HG02981 (cell line): ENCODE data around the gene DUSP7.
"Not testable (repeated sequence)": the region's sequence is repeated elsewhere in the genome, so short reads cannot be mapped to it uniquely, and the experiment has no call there.

ENCODE experiments used
- ATAC-seq: cut with Tn5 transposase; IDR thresholded peaks from one replicate; pipeline ENCODE4 v1.9.1; 2021; ENCODE audit warnings: mild to moderate bottlenecking, moderate library complexity; ENCODE audit not compliant: unreplicated experiment

DUSP7 gene

DNA sequence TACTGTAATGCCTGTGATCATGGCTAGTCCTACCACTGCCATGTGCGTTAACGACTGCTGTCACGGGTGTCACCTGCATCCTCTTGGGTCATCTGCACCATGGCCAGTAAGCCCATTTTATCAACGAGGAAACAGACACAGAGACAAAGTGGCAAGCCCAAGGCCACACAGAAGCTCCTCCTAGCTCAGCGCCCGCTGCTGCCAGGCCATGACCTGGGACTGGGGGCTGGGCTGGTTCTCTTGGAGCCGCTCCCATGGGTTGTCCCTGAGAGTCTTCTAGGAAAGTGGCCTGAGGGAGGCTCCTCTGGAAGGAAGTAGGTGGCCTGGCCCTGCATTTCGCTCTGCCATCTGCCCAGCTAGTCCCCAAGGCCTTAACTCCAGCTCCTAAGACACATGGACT, 4.9 kb downstream of the DUSP7 start:
- ATAC-seq, result no peak

DNA sequence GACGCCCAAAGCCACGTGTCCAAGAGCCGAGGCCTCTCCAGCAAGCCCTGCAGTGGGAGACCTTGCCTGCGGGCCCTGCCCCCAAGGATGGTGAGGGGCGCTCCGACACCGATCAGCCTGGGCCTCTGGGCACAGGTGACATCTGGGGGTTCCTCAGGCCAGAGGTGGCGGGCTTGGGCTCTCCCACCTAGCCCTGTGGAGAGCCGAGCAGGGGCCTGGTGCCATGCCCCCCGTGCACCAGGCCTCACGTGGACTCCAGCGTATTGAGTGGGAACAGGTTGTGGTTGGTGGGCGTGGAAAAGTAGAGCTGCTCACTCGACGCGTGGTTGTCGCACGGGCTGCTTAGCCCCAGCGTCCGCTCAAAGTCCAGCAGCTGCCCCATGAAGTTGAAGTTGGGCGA, 5.8 kb downstream of the DUSP7 start:
- no peak for ATAC-seq

DNA sequence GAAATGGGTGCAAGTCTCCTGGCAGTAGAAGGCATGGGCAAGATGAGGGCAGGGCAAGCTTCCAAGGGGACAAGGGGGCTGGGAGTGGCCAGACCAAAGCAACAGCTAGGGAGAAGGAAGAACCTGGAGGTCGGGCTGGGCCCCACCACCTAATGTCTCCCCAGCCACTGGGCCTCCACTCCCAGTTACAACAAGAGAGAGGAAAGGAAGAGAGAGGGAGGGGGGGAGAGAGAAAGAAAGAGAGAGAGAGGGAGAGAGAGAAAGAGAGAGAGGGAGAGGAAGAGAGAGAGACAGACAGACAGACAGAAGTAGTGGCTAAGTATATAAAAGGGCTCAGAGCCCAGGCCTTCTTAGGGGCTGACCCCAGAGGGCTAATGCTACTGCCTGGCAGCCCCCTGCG, 6.9 kb downstream of the DUSP7 start:
- no peak for ATAC-seq

DNA sequence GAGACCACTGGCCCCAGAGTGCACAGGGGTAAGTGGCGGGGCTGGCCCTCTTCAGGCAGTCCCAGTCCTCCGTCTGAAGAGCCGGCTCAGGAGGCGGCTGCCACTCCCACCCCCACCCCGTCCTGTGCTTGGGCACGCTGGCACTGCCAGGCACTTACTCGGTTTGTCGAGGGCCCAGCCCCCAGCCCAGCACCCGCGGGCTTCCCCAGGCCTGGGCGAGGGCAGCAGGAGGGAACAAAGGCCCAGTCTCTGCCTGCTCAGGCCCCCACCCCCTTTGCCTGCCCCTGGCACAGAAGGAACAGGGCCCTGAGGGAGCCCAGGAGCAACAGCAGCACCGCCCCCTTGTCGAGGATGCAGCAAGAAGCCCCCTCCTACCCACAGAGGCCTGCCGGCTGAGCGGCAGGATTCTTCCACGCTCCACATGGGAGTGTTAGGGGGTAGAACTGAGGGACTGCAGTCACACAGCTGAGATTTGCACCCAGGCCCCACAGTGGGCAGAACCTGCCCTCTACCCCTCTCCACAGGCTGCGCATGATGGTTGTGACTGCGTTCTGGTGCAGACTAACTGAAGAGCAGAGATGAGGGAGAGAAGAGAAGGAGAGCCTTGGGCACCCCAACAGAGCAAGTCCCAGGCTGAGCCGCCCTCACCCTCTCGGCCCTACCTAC, 8.9 kb downstream of the DUSP7 start:
- no peak for ATAC-seq

DNA sequence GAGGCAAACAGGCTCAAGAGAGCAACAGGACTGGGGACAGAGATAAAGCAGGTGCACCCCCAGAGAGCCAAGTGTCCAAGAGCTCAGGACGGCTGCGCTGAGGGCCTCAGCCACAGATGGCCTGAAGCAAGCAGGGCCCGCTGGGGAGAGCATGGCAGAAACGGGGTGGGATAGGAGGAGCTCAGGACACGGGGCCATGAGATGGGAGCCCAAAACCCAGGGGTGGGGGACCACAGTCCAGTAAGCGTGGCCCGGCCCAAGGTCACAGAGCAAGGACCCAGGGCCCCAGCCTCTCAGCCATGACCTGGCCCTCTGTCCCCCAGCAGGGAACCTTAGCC, 9.5 kb downstream of the DUSP7 start:
- ATAC-seq, result no peak

DNA sequence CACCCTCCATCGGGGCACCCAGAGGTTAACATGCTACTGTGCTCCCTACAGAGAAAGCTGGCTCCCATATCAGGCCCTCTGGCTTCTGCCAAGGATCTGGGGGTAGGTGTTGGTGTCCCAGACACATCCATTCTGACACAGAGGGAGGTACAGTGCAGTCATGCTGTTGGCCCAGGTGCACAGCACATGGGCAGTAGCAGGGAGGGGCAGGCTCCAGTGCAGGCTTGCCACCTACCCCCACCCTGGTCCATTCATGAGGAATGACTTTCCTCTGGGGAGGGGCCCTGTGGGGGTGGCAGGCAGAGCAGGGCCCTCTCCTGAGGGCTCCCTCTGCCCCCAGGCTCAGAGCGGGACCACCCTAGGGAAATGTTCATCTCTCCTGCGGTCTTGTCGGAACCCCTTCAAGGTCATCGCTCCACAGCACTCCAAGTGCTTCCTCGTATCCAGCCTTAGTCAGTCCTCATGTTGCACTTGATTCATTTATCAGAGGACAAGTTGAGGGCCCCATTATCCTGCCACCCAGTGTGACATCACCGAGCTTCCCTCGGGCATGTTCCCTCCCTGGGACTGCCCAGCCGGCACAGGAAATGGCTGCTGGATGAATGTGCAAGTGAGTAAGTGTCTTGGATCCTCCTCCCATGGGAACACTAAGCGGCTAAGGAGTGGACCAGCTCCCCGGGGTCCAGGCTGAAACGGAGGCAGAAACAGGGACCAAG, 10.0 kb downstream of the DUSP7 start:
- ATAC-seq, result no peak

DNA sequence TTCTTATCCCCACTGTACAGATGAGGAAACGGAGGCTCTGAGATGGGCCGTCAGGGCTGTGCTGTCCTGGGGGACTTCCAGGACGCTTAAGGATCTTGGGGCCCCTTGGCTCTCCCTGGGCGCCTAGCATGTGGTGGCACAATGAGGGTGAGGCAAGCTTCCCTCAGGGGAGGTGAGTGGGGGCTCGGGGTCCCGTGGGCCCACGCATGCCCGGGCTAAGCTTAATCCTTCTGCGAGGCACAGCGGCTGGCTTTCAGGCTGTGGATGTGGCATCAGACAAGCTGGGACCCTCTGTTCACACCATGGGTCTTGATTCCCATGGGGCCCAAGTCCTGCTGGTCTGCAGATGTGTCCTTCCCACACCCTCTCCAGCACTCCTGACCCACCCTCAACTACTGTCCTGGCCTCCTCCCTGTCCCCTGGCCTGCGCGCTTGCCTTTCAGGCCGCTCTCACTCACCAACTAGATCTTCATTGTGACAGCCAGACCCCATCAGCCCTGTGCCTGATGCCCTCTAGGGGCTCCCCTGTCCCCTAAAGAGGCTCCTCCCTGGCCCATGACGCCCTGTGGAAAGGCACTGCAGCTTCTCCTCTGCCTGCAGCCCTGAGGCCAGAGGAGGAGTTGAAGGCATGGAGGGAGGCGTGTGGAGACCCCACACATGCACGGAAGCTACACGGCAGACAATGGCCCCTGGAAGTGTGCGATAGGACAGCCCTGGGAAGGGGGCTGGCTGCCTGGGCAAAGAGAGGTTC, 11.3 kb downstream of the DUSP7 start:
- no peak for ATAC-seq

DNA sequence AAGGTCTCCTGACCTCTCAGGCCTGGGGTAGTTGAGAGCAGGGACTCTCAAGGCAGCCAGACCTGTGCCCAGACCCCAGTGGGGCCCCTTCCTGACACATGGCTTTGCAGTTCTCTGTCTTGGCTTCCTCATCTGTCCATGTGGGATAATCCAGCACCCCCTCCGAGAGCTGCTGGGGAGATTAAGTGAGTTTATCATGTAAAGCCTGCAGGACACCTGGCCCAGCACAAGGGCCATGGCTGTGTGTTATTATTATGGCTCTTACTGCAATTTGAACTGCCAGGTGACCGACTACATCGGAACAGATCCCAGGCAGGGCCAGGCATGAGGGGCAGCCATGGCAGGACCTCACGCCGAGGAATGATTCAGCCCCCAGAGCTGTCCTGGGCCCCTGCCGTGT, 12.6 kb downstream of the DUSP7 start:
- ATAC-seq, result no peak

DNA sequence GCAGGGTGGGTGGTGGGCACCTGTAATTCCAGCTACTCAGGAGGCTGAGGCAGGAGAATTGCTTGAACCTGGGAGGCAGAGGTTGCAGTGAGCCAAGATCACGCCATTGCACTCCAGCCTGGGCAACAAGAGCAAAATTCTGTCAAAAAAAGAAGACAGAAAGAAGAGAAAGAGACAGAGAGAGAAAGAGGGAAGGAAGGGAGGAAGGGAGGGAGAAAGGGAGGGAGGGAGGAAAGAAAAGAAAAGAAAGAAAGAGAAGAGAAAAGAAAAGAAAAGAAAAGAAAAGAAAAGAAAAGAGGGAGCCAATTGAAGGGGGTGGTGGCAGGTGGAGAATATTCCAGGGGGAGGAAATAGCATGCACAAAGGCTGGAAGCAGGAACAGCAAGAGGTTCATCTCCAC, 13.3 kb downstream of the DUSP7 start:
- not testable (repeated sequence) for ATAC-seq

DNA sequence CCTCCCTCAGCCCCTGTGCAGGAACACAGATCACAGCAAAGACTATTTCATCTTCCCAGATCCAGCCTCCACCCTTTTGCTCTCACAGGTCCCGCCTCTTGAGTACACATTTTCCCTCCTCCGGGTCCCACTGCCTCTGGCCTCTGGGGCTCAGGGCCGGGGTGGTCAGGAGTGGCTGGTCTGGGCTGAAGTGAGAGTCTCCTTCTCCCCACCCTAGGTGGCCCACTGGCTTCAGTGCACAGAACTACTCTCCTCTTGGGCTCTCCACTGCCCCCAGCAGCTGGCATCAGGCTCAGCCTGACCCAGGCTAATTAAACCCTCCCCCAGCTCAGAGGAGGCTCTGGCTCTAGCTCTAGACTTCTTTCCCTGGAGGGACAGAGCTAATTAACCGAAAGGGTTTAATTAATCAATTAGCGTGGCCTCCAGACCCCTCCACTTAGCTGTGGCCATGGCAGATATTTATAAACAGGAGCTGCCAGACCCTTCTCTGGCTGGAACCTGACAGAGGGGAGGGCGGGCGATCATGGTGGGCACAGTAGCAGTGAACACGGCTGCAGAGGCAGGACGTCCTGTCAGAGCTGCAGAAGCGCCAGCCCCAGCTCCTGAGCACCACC, 15.1 kb downstream of the DUSP7 start:
- ATAC-seq, result no peak

DNA sequence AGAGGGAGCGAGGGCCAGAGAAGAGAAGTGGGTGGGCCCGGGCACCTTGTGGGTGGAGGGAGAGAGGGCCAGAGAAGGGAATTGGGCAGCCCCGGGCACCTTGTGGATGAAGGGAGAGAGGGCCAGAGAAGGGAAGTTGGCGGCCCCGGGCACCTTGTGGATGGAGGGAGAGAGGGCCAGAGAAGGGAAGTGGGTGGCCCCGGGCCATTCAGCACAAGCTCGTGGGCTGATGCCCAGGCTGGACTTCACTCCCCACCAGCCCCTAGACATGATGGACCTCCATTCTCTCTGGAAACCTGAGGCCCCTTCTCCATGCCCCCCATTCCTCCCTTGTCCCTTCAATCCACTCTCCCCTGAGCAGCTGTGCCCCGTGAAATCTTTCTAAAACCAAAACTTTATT, 15.8 kb downstream of the DUSP7 start:
- no peak for ATAC-seq

DNA sequence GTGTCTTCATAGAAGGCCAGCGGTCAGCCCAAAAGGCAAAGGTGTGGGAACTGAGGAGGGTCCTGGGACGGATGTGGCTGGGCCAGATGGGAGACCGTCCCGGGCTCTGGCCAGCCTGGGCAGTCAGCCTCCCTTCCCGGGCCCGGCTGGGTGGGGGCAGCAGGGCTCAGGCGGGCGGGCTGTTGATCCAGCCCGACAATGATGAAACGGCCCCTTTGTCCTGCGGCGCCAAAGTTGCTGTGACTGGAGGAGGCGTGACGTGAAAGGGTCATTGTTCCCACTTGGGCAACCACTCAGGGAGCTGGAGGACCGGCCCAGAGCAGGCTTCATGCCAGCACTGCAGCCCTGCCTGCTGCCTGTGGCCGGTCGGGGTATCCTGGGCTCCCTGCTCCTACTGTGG, 16.5 kb downstream of the DUSP7 start:
- no peak for ATAC-seq

DNA sequence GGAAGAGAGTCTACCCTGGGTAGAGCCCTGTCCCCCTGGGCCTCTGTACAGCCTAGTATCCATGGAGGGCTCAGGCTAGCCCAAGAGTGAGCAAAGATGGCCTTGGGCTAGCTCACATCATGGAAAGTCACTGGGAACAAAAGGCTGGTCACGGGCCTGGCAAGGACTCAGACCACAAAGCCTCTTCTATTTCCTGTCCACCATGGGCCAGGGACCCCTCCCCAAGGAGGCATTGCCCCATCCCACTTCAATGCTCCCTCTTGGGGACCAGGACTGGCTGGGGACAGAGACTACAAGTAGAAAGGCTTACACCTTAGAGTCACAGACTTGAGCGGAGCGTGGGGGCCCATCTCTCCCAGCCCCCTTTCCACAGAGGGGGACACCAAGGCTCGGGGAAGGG, 16.9 kb downstream of the DUSP7 start:
- no peak for ATAC-seq

DNA sequence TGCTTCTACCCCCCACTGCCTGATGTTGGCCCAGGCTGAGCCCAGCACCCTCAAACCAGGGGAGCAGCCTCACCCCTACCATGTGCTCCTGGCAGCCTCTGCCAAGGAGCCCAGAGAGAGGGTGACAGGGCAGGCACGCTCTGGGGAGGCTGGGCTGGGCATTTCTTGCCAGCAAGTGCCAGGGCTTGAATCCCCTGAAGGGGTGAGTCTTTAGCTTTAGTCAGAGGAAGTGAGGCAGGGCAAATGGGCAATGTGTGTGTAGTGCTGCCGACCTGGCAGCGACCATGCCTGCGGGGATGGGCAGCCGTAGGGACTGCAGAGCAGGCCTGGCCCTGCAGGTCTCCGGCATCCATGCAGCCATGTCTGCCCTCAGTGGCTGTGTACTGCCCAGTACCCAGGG, 18.1 kb downstream of the DUSP7 start:
- no peak for ATAC-seq

DNA sequence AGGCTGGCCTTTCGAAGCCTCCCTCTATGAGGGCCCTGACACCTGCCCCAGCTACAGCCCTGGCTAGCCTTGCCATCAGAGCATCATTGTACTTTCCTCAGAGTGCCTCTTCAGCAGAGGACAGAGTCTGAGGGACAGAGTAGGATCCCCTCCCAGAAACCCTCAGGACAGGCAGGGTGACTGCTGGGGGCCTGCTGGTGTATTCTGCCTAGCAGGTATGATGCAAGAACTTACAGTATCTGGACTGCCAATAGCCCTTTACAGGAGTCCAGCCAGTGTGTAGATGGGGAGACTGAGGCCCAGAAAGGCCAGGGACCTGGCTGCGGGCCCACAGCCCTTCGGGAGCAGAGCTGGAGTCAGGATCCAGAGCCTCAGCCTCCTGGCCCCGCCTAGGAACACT, 19.1 kb downstream of the DUSP7 start:
- no peak for ATAC-seq

DNA sequence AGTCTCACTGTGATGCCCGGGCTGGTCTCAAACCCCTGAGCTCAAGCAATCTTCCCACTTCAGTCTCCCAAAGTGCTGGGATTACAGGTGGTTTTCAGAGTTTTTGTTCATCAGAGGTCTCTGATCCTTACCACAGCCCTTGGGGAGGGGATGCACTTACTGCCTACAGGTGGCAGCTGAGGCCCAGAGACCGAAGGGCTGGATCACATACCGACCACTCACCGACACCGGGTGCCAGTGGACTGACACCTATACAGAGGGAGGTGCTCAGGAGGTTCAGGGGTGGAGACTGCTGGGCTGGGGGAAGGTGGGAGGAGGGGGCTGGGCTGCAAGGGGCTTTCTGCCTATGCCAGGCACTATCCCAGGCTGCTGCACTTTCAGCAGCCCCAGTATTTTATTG, 19.5 kb downstream of the DUSP7 start:
- ATAC-seq, result no peak

DNA sequence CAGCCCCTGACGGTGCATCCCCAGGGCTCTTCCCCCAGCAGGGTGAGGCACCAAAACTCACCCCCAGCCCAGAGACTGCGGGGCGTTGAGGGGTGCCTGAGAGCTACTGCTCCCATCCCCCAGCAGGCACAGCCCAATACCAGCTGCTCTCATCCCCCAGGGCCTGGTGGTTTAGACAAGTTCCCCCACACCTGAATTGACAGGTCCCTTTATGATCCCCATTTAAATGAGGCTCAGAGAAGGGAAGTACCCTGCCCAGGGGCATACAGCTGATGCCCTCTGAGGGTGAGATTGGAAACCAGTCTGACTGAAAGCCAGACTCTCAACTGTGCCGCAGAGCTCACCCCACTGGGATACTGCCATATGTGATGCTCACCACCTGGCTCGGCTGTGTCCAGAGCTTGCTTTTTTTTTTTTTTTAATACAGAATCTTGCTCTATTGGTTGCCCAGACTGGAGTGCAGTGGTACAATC, 20.1 kb downstream of the DUSP7 start:
- no peak for ATAC-seq

DNA sequence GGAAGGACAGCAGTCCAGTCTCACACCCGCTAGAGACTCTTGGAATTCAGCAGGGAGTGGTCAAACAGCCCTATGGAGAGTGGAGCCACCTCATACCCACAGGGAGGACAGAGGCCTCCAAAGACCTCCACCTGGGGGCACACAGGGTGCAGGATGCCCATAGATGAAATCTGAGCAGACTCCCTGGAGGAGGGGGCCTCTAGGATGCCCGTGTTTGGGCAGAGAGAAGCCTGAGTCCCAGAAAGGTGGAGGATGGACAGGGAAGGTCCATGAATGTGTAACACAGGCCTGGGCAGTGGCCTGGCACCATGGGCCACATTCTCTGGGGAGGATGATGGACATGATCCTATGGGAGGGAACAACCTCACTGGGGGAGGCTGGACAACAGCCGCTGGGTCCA, 21.7 kb downstream of the DUSP7 start:
- no peak for ATAC-seq

DNA sequence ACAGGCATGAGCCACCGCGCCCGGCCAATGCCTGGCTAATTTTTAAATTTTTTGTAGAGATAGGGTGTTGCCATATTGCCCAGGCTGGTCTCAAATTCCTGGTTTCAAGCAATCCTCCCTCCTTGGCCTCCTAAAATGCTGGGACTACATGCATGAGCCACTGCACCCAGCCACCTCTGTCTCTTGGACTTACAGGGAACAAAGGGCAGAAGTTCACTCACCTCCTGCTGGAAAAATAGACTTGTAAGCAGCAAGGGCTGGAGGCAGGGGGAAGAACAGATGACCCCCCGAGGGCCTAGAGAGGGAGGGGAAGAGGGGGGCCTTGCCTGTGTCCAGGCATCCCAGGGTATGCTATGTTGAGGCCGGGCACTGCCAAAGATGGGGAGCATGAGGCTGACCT, 22.2 kb downstream of the DUSP7 start:
- no peak for ATAC-seq

DNA sequence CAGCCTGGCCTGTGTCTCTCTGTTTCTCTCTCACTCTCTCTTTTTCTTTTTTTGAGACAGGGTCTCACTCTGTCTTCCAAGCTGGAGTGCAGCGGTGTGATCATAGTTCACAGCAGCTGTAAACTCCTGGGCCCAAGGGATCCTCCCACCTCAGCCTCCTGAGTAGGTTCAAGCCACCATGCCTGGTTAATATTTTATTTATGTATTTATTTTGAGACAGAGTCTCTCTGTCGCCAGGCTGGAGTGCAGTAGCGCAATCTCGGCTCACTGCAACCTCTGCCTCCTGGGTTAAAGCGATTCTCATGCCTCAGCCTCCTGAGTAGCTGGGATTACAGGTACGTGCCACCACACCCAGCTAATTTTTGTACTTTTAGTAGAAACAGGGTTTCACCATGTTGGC, 22.6 kb downstream of the DUSP7 start:
- not testable (repeated sequence) for ATAC-seq

DNA sequence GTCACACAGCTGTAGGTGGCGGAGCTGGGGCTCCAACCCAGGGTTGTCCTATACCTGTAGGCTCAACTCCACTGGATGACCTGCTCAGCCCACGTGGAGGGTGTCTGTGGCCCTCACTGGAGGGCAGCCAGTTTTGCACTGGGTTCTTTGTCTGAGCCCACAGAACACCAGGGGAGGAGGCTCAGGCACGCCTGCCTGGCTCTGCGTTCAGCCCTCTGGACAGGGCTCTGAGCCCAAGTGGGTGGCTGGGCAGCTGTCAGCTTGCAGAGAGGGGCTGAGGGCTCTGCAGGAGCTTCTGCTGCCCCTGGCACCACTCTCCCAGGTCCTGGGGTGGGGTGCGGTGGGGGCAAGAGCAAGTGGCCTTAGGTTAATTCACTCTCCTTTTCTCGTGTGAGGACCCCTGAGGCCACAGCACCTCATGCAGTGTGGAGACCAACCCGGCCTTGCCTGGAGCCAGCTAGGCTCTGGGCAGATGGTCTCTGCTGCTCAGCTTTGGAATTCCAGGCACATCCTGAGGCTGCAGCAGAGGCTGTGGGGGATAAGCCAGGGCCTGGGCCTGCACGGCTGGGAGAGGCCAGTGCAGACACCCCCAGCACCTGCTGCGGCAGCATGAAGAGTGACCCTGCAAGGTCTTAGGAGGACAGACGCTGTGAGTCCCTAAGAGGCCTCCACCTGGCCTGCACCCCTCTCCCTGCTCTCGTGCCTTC, 23.5 kb downstream of the DUSP7 start:
- no peak for ATAC-seq
